H1 (cell line): Measurements from ENCODE around the gene LRIT2. TPM values are rescaled to one million over a fixed set of nuclear protein-coding genes. Genes with fewer than 3 reads are reported as not detected.

ENCODE experiments used
- CTCF ChIA-PET: fragments of 300-600 bp; sonication (Branson Sonifier 250); formaldehyde crosslinking; loops from one replicate; lab custom pipeline; 2021; ENCODE audit not compliant: partially characterized antibody; lab: Charles Lee
- POLR2A ChIA-PET: fragments of 300-600 bp; sonication (Branson Sonifier 250); formaldehyde crosslinking; loops from one replicate; lab custom pipeline; 2021; ENCODE audit warnings: inconsistent platforms; ENCODE audit not compliant: partially characterized antibody; lab: Charles Lee
- DNase-seq, 2 experiments: peaks; one replicate each; pipeline versions ENCODE4 v3.0.0 to v3.0.0-alpha.2; 2010 to 2022; ENCODE audit warnings: low spot score in 2 of 2, low read depth in 1 of 2, mixed read lengths in 1 of 2
- FAIRE-seq: peaks from 2 replicates; lab custom pipeline; 2011; peaks lifted over from hg19 to GRCh38; lab: Jason Lieb, UNC
- H2AFZ ChIP-seq: 2 replicates; pipeline ENCODE4 v1.8.1; 2012; ENCODE audit warnings: low read length, inconsistent platforms
- H2AK5ac ChIP-seq: 2 replicates; pipeline ENCODE4 v1.6.1; 2013; ENCODE audit warnings: low read depth, low read length
- H2BK120ac ChIP-seq: replicated peaks from 2 replicates; pipeline ENCODE3; 2013; ENCODE audit warnings: low read depth, low read length, inconsistent platforms
- H2BK12ac ChIP-seq: 2 replicates; pipeline ENCODE4 v1.6.1; 2013; ENCODE audit warnings: low read depth, low read length
- H2BK15ac ChIP-seq: 2 replicates; pipeline ENCODE4 v1.6.1; 2013; ENCODE audit warnings: low read length
- H2BK20ac ChIP-seq: 2 replicates; pipeline ENCODE4 v1.6.1; 2013; ENCODE audit warnings: low read length
- H2BK5ac ChIP-seq: 2 replicates; pipeline ENCODE4 v1.6.1; 2013; ENCODE audit warnings: low read depth, low read length
- H3K14ac ChIP-seq: 2 replicates; pipeline ENCODE4 v1.6.1; 2013; ENCODE audit warnings: inconsistent platforms; ENCODE audit not compliant: insufficient read length
- H3K18ac ChIP-seq: 2 replicates; pipeline ENCODE4 v1.6.1; 2013; ENCODE audit warnings: low read length; ENCODE audit errors: extremely low read depth
- H3K23ac ChIP-seq: 2 replicates; pipeline ENCODE4 v1.6.1; 2013; ENCODE audit warnings: inconsistent platforms; ENCODE audit not compliant: insufficient read length
- H3K23me2 ChIP-seq: 2 replicates; pipeline ENCODE4 v1.6.1; 2013; ENCODE audit warnings: low read depth, low read length
- H3K27ac ChIP-seq: 2 replicates; pipeline ENCODE4 v1.6.1; 2011; ENCODE audit warnings: low read depth, low read length, inconsistent platforms
- H3K27me3 ChIP-seq, 4 experiments: replicated peaks in 1 of 4; 1 replicate in 1 of 4; 2 replicates in 3 of 4; pipeline versions ENCODE4 v1.6.1 to v1.8.1; 2011 to 2013; ENCODE audit warnings: low read length in 3 of 4, mild to moderate bottlenecking in 3 of 4, inconsistent platforms in 2 of 4, mixed read lengths in 2 of 4, moderate library complexity in 1 of 4; ENCODE audit not compliant: control insufficient read depth in 3 of 4, insufficient read depth in 3 of 4; ENCODE audit errors: extremely low read depth in 1 of 4
- H3K36me3 ChIP-seq, 4 experiments: 2 replicates each; pipeline versions ENCODE4 v1.6.1 to v1.8.1; 2011 to 2013; ENCODE audit warnings: mild to moderate bottlenecking in 4 of 4, low read length in 3 of 4, moderate library complexity in 2 of 4, control low read depth in 1 of 4, inconsistent platforms in 1 of 4; ENCODE audit not compliant: insufficient read depth in 4 of 4, control insufficient read depth in 2 of 4
- H3K4ac ChIP-seq: replicated peaks from 2 replicates; pipeline ENCODE3; 2013; ENCODE audit warnings: low read length, low read depth, mixed read lengths, inconsistent platforms; ENCODE audit not compliant: insufficient read length
- H3K4me1 ChIP-seq, 4 experiments: replicated peaks in 1 of 4; 1 replicate in 1 of 4; 2 replicates in 3 of 4; pipeline versions ENCODE4 v1.6.1 to v1.8.1; 2011 to 2013; ENCODE audit warnings: low read length in 3 of 4, inconsistent platforms in 2 of 4, mixed read lengths in 1 of 4; ENCODE audit not compliant: insufficient read depth in 4 of 4, control insufficient read depth in 3 of 4
- H3K4me2 ChIP-seq, 2 experiments: 2 replicates each; pipeline versions ENCODE4 v1.6.1 to v1.8.1; 2011 to 2013; ENCODE audit warnings: low read depth in 2 of 2, low read length in 2 of 2, control low read depth in 1 of 2, inconsistent platforms in 1 of 2, mild to moderate bottlenecking in 1 of 2; ENCODE audit not compliant: insufficient read depth in 1 of 2
- H3K4me3 ChIP-seq, 4 experiments: fragments of 200-600, 300-600 bp in 1 of 4; sonication (generic), shearing (Covaris generic), sonication (Bioruptor Twin) in 1 of 4; 2 replicates each; pipeline versions ENCODE4 v1.5.1 to v1.8.1; 2011 to 2016; ENCODE audit warnings: low read length in 4 of 4, low read depth in 3 of 4, control low read depth in 2 of 4, inconsistent platforms in 2 of 4, mild to moderate bottlenecking in 2 of 4, mixed read lengths in 1 of 4, moderate library complexity in 1 of 4; ENCODE audit not compliant: insufficient read depth in 2 of 4; ENCODE audit errors: extremely low read depth in 1 of 4
- H3K56ac ChIP-seq: replicated peaks from 2 replicates; pipeline ENCODE3; 2013; ENCODE audit warnings: low read depth, mild to moderate bottlenecking, mixed read lengths, low read length, inconsistent platforms; ENCODE audit not compliant: insufficient read length
- H3K79me1 ChIP-seq: 2 replicates; pipeline ENCODE4 v1.6.1; 2013; ENCODE audit warnings: low read depth, low read length, control low read depth
- H3K79me2 ChIP-seq, 2 experiments: 2 replicates each; pipeline versions ENCODE4 v1.6.1 to v1.8.1; 2012 to 2013; ENCODE audit warnings: low read length in 2 of 2, mild to moderate bottlenecking in 2 of 2, inconsistent platforms in 1 of 2; ENCODE audit not compliant: insufficient read depth in 2 of 2, control insufficient read depth in 1 of 2
- H3K9ac ChIP-seq, 4 experiments: replicated peaks in 1 of 4; 1 replicate in 1 of 4; 2 replicates in 3 of 4; pipeline versions ENCODE4 v1.6.1 to v1.8.1; 2011 to 2013; ENCODE audit warnings: low read depth in 3 of 4, low read length in 3 of 4, control low read depth in 2 of 4, mild to moderate bottlenecking in 2 of 4, moderate library complexity in 2 of 4, inconsistent platforms in 1 of 4; ENCODE audit errors: extremely low read depth in 1 of 4
- H3K9me3 ChIP-seq, 2 experiments: 2 replicates each; pipeline versions ENCODE4 v1.6.1 to v1.8.1; 2012 to 2013; ENCODE audit warnings: mild to moderate bottlenecking in 2 of 2, moderate library complexity in 2 of 2, control low read depth in 1 of 2, inconsistent platforms in 1 of 2, low read depth in 1 of 2, low read length in 1 of 2, mixed read lengths in 1 of 2; ENCODE audit not compliant: insufficient read depth in 2 of 2
- H4K20me1 ChIP-seq, 2 experiments: replicated peaks in 1 of 2; 2 replicates each; pipeline versions ENCODE3 to v1.8.1; 2011 to 2013; ENCODE audit warnings: inconsistent platforms in 2 of 2, low read length in 2 of 2, mild to moderate bottlenecking in 1 of 2; ENCODE audit not compliant: insufficient read depth in 2 of 2, control insufficient read depth in 1 of 2
- H4K5ac ChIP-seq: 2 replicates; pipeline ENCODE4 v1.6.1; 2013; ENCODE audit warnings: low read length, low read depth, mixed read lengths, inconsistent platforms; ENCODE audit not compliant: insufficient read length
- H4K8ac ChIP-seq: 2 replicates; pipeline ENCODE4 v1.8.0; 2013; ENCODE audit warnings: mild to moderate bottlenecking, moderate library complexity, low read length, inconsistent platforms; ENCODE audit not compliant: insufficient read depth; ENCODE audit errors: extremely low read depth
- H4K91ac ChIP-seq: replicated peaks from 2 replicates; pipeline ENCODE3; 2013; ENCODE audit warnings: low read length, mixed read lengths, inconsistent platforms; ENCODE audit not compliant: insufficient read length
- BACH1 ChIP-seq: IDR thresholded peaks from 2 replicates; pipeline ENCODE4 v1.6.1; 2012; ENCODE audit warnings: low read length, improper control_type of control experiment
- CHD1 ChIP-seq: IDR thresholded peaks from 2 replicates; pipeline ENCODE4 v1.6.1; 2012; ENCODE audit warnings: low read depth, low read length, improper control_type of control experiment
- CHD2 ChIP-seq: IDR thresholded peaks from 2 replicates; pipeline ENCODE4 v1.6.1; 2012; ENCODE audit warnings: low read length, improper control_type of control experiment
- CTBP2 ChIP-seq: IDR thresholded peaks from 2 replicates; pipeline ENCODE4 v1.7.0; 2011; ENCODE audit warnings: borderline replicate concordance, mild to moderate bottlenecking, moderate library complexity, mixed read lengths, low read length; ENCODE audit not compliant: insufficient read depth, insufficient read length
- FOSL1 ChIP-seq: IDR thresholded peaks from 2 replicates; pipeline ENCODE4 v1.6.1; 2011; ENCODE audit warnings: mild to moderate bottlenecking, low read depth, low read length, moderate library complexity; ENCODE audit not compliant: insufficient read depth
- KDM1A ChIP-seq: fragments of 200-600, 300-600 bp; sonication (generic); IDR thresholded peaks from 2 replicates; pipeline ENCODE4 v1.7.1; 2016; ENCODE audit warnings: mild to moderate bottlenecking, low read length, borderline replicate concordance
- KDM4A ChIP-seq: IDR thresholded peaks from one replicate; pipeline ENCODE4 v1.7.1; 2012; ENCODE audit warnings: low read depth, mild to moderate bottlenecking, moderate library complexity, low read length, inconsistent platforms; ENCODE audit not compliant: severe bottlenecking
- KDM5A ChIP-seq: fragments of 200-600 bp; IDR thresholded peaks from 2 replicates; pipeline ENCODE4 v1.7.1; 2012; ENCODE audit warnings: mild to moderate bottlenecking, low read length, inconsistent platforms, mixed read lengths
- POU5F1 ChIP-seq: IDR thresholded peaks from 2 replicates; pipeline ENCODE4 v1.6.1; 2011; ENCODE audit warnings: low read depth, mild to moderate bottlenecking, low read length, moderate library complexity
- SIRT6 ChIP-seq: IDR thresholded peaks from one replicate; pipeline ENCODE4 v1.7.1; 2012; ENCODE audit warnings: low read length, inconsistent platforms
- SIX5 ChIP-seq: IDR thresholded peaks from 2 replicates; pipeline ENCODE4 v1.6.1; 2011; ENCODE audit warnings: mild to moderate bottlenecking, low read depth, low read length
- SP1 ChIP-seq: IDR thresholded peaks from 2 replicates; pipeline ENCODE4 v1.6.1; 2011; ENCODE audit warnings: low read depth, low read length
- TCF12 ChIP-seq: IDR thresholded peaks from 2 replicates; pipeline ENCODE4 v1.6.1; 2011; ENCODE audit warnings: low read depth, mild to moderate bottlenecking, low read length
- WGBS, 2 experiments: shearing (Covaris generic) in 1 of 2; methylation state at CpG; one replicate each; pipeline versions ENCODE4 v1.1.6 to v1.1.7; 2013 to 2015; ENCODE audit warnings: low lambda C conversion rate in 2 of 2, mixed read lengths in 2 of 2, inconsistent platforms in 1 of 2, low coverage in 1 of 2, missing lambda C conversion rate in 1 of 2; ENCODE audit not compliant: insufficient replicate concordance in 2 of 2, insufficient coverage in 1 of 2, insufficient read length in 1 of 2; ENCODE audit errors: extremely low coverage in 1 of 2, missing lambda C conversion rate in 1 of 2; 5-methylcytosine and 5-hydroxymethylcytosine counted together
- polyA plus RNA-seq, 7 experiments: library from polyadenylated mRNA; depleted of rRNA in 3 of 7; stranded (reverse) in 5 of 7; unstranded in 2 of 7; fragments of >200 nt in 5 of 7; fragments of 200-250 nt in 2 of 7; gene quantifications; 1 replicate in 5 of 7; 2 replicates in 1 of 7; 4 replicates in 1 of 7; pipeline versions ENCODE4 v1.2.1 to v1.2.3, GENCODE V29; 2011 to 2013; ENCODE audit warnings: missing spikeins in 2 of 7, mixed read lengths in 2 of 7
- total RNA-seq: library from RNA; stranded (reverse); fragmentation: NEBNext Ultra II Directional; extraction: Animal tissue kit (Norgen Biotek cat#: 25700); gene quantifications from 2 replicates; pipeline ENCODE4 v1.2.1, GENCODE V29; 2021
- TF ChIP-seq, protein P1 (sequence below): IDR thresholded peaks from 2 replicates; pipeline ENCODE4 v1.6.1; 2012; ENCODE audit warnings: low read length, inconsistent platforms

LRIT2 gene
- total and polyA plus RNA-seq, 2 of the 8 experiments (the other 6 are each of a cell fraction or from before 2014, with no cell fraction given) = not detected

DNA sequence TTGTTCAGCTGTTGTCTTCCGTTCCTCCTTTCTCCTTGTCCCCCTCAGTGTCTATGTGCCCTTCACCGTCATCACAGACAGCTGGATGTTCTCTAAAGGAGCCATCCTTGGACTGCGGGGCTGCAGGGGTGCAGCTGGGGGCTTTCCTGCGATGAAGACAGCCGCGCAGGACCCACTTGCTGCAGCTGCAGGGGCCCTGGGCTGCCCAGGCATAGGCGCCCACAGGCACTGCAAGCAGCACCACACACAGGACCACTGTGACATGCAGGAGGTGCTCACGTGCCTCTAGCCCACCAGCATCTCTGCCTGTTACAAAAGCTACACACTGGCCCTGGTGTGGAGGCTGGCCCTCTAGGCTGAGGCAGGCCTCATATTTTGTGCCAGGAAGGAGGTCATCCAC is 3.4 kb downstream of the LRIT2 start:
- Histone ChIP-seq H3K14ac (no peak overlapping the region), H3K4me1 (no peaks in the 10 kb centered on the region), H3K36me3 (no peaks in the 10 kb centered on the region), H4K91ac (no peak overlapping the region), H3K9me3 (no peaks in the 10 kb centered on the region), H2BK15ac (no peak overlapping the region), H2AFZ (no peak overlapping the region), H2BK20ac (no peak overlapping the region), H4K20me1 (peaks cover 0 to 4% of the 10 kb centered on the region in 2 experiments), H3K23me2 (no peaks in the 10 kb centered on the region), H3K4ac (no peak overlapping the region), H2AK5ac (no peak overlapping the region), H2BK120ac (no peak overlapping the region), H3K9ac (no peak overlapping the region), H2BK5ac (no peak overlapping the region), H4K5ac (no peak overlapping the region), H3K79me2 (no peaks in the 10 kb centered on the region), H3K18ac (no peak overlapping the region), H4K8ac (no peak overlapping the region), H3K23ac (no peak overlapping the region), H3K4me3 (no peak overlapping the region), H3K27me3 (0 out of 7 replicates have a peak, but pooled peaks cover 0 to 2% (median 0%) of the 10 kb centered on the region in 4 experiments), H3K56ac (no peak overlapping the region), H3K79me1 (no peaks in the 10 kb centered on the region), H3K4me2 (no peak overlapping the region), H2BK12ac (no peak overlapping the region), H3K27ac (no peak overlapping the region)
- DNase-seq (no peak), FAIRE-seq (no peak)
- POLR2A ChIA-PET = no interaction called here
- CTCF ChIA-PET = interaction anchor here (1.5 to 2.8 kb wide), 4 partner anchors 10 to 18 kb away, joined by 4 to 9 read pairs (median 5); no protein-coding TSS in a partner anchor
- WGBS, 2 experiments = 86% methylated on average over 8 of the region's 8 CpGs; no CpG with 5 or more reads in 1 of the 2 experiments
- TF ChIP-seq SP1 = no peak
- TF ChIP-seq KDM4A = no peak
- TF ChIP-seq KDM5A = no peak
- TF ChIP-seq CHD1 = no peak
- TF ChIP-seq, protein P1, sequence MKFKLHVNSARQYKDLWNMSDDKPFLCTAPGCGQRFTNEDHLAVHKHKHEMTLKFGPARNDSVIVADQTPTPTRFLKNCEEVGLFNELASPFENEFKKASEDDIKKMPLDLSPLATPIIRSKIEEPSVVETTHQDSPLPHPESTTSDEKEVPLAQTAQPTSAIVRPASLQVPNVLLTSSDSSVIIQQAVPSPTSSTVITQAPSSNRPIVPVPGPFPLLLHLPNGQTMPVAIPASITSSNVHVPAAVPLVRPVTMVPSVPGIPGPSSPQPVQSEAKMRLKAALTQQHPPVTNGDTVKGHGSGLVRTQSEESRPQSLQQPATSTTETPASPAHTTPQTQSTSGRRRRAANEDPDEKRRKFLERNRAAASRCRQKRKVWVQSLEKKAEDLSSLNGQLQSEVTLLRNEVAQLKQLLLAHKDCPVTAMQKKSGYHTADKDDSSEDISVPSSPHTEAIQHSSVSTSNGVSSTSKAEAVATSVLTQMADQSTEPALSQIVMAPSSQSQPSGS = no peak
- no peak for TF ChIP-seq KDM1A
- no peak for TF ChIP-seq BACH1
- no peak for TF ChIP-seq FOSL1
- no peak for TF ChIP-seq SIRT6
- no peak for TF ChIP-seq CTBP2
- TF ChIP-seq TCF12 = no peak
- TF ChIP-seq SIX5 = no peak
- no peak for TF ChIP-seq CHD2
- no peak for TF ChIP-seq POU5F1
